ENCODE results near the gene GJA4. TPM values are rescaled to one million over a fixed set of nuclear protein-coding genes. Genes with fewer than 3 reads are reported as not detected.

GJA4 gene
- total RNA-seq, 1 experiment from 2014 or later = not detected

- no TSS peak for BruUV-seq (replicated peaks)
- ATAC-seq (no peak), DNase-seq (ENCODE audit: low read depth, low spot score) (no peak)
- RAD21 ChIA-PET (ENCODE audit: low non-redundant PET in 1 of 2, low total read pairs in 2 of 2, uncharacterized antibody in 2 of 2, unreplicated experiment in 2 of 2) = no interaction called here
- Histone ChIP-seq H3K9ac (ENCODE audit: low read length) (no peak overlapping the region), H3K36me3 (ENCODE audit: control insufficient read depth in 1 of 2, insufficient read depth in 2 of 2, low read length in 2 of 2) (no peaks in the 10 kb centered on the region), H4K20me1 (ENCODE audit: insufficient read depth) (no peaks in the 10 kb centered on the region), H3K9me3 (ENCODE audit: control insufficient read depth in 1 of 2, insufficient read depth in 1 of 2, low read depth in 1 of 2, low read length in 2 of 2) (no peaks in the 10 kb centered on the region), H3K27me3 (ENCODE audit: insufficient read depth, low read length) (no peaks in the 10 kb centered on the region), H3K79me2 (ENCODE audit: insufficient read depth, low read length) (no peaks in the 10 kb centered on the region), H3K4me1 (ENCODE audit: control insufficient read depth in 1 of 2, insufficient read depth in 2 of 2, low read length in 2 of 2) (peaks cover 18 to 35% of the 10 kb centered on the region in 2 experiments), H3K27ac (ENCODE audit: low read depth, low read length) (no peak overlapping the region), H2AFZ (ENCODE audit: low read depth, low read length, poor library complexity, severe bottlenecking) (no peak overlapping the region), H3K4me2 (ENCODE audit: low read length) (no peak overlapping the region), H3K9me2 (ENCODE audit: insufficient read depth) (no peaks in the 10 kb centered on the region), H3K4me3 (replicated peaks in 1 of 2; ENCODE audit: low read depth in 1 of 2, low read length in 2 of 2) (no peak overlapping the region)
- POLR2A ChIA-PET = no interaction called here
- intact Hi-C loops (cut with micrococcal nuclease) = no loop called here
- CTCF ChIA-PET = no interaction called here
- TF ChIP-seq POLR2A (IDR thresholded peaks at IDR 0.05; ENCODE audit: borderline replicate concordance, extremely low read depth, insufficient read depth, insufficient read length) (no peak), EGR1 (IDR thresholded peaks at IDR 0.05; ENCODE audit: low read depth) (no peak), SP1 (IDR thresholded peaks at IDR 0.05; ENCODE audit: low read depth) (no peak), MAX (IDR thresholded peaks at IDR 0.05) (no peak), CTCF (IDR thresholded peaks at IDR 0.05 in 2 of 3, conservative IDR thresholded peaks at IDR 0.05 in 1 of 3; ENCODE audit: borderline replicate concordance in 1 of 3, insufficient read depth in 1 of 3, low read depth in 2 of 3, low read length in 2 of 3) (no peak), SRF (IDR thresholded peaks at IDR 0.05; ENCODE audit: low read depth) (no peak), POLR2AphosphoS5 (IDR thresholded peaks at IDR 0.05; ENCODE audit: low read depth, low read length) (no peak), YY1 (IDR thresholded peaks at IDR 0.05; ENCODE audit: extremely low read depth, insufficient replicate concordance, low read depth, low read length) (no peak), ZFX (IDR thresholded peaks at IDR 0.05) (no peak), ELF1 (IDR thresholded peaks at IDR 0.05; ENCODE audit: borderline replicate concordance, low read depth) (no peak), FOSL1 (IDR thresholded peaks at IDR 0.05; ENCODE audit: low read depth) (no peak), SIN3A (IDR thresholded peaks at IDR 0.05; ENCODE audit: low read depth) (no peak), JUND (IDR thresholded peaks at IDR 0.05) (no peak), REST (IDR thresholded peaks at IDR 0.05; ENCODE audit: low read depth) (no peak), ATF3 (IDR thresholded peaks at IDR 0.05) (no peak), RAD21 (IDR thresholded peaks at IDR 0.05; ENCODE audit: low read depth) (no peak), CEBPB (IDR thresholded peaks at IDR 0.05; ENCODE audit: low read depth) (no peak)
Measured at GRCh38 chr1:34768856-34769255, 23.9 kb upstream of the GJA4 start.
